ENCODE measurements around the gene KCNAB1.

DNA sequence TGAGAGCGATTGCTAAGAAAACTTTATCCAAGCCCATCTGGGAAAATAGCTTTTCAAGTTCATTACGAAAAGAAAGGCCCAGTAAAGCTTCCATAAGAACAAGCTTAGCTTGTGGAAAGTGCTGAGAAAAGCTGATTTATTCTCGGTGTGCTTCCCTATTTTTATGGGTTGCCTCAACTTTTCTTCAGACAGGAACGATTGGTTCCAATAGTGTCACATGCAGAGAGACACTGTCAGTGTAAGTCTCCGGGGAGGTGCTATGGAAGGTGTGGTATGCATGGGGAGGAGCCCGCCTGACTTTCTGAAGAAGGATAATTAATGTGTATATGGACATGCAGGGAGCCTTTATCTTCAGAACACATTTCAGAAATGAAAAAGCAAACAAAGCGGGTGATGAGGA, 257.3 kb downstream of the KCNAB1 start:
- TF ChIP-seq SIN3A (IDR thresholded peaks at IDR 0.05; ENCODE audit: borderline replicate concordance, insufficient read depth, low read length), result no peak
- no peak for TF ChIP-seq REST (IDR thresholded peaks at IDR 0.05; ENCODE audit: insufficient read depth in 1 of 2, low read depth in 2 of 2, low read length in 2 of 2)
- TF ChIP-seq TAF1 (IDR thresholded peaks at IDR 0.05; ENCODE audit: borderline replicate concordance, insufficient read depth, low read length), result no peak
- TF ChIP-seq POLR2AphosphoS5 (IDR thresholded peaks at IDR 0.05; ENCODE audit: low read depth, low read length), result no peak

Data from PFSK-1 (cell line).